ENCODE data around the gene ZNF799.

GRCh38 chr19:12350185-12350889 is 50.7 kb downstream of the ZNF799 start:
- TF ChIP-seq POLR2A (IDR thresholded peaks at IDR 0.05) = no peak
- TF ChIP-seq, protein P1, sequence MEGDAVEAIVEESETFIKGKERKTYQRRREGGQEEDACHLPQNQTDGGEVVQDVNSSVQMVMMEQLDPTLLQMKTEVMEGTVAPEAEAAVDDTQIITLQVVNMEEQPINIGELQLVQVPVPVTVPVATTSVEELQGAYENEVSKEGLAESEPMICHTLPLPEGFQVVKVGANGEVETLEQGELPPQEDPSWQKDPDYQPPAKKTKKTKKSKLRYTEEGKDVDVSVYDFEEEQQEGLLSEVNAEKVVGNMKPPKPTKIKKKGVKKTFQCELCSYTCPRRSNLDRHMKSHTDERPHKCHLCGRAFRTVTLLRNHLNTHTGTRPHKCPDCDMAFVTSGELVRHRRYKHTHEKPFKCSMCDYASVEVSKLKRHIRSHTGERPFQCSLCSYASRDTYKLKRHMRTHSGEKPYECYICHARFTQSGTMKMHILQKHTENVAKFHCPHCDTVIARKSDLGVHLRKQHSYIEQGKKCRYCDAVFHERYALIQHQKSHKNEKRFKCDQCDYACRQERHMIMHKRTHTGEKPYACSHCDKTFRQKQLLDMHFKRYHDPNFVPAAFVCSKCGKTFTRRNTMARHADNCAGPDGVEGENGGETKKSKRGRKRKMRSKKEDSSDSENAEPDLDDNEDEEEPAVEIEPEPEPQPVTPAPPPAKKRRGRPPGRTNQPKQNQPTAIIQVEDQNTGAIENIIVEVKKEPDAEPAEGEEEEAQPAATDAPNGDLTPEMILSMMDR (IDR thresholded peaks at IDR 0.05) = no peak
